Myocyte (in vitro differentiated cells): ENCODE measurements around the gene CDKN1A. TPM values are rescaled to one million over a fixed set of nuclear protein-coding genes. Genes with fewer than 3 reads are reported as not detected.
A peak's percentile ranks its signal among the peaks of the same experiment; 100 is the strongest.
"Not testable (repeated sequence)": the region's sequence is repeated elsewhere in the genome, so short reads cannot be mapped to it uniquely, and the experiment has no call there.

Source experiments
- DNase-seq: peaks from one replicate; pipeline ENCODE4 v3.0.0-alpha.2; 2012; ENCODE audit warnings: low read depth
- polyA plus RNA-seq: library from polyadenylated mRNA; unstranded; fragments of >200 nt; gene quantifications from one replicate; pipeline ENCODE4 v1.2.1, GENCODE V29; 2012; ENCODE audit warnings: missing spikeins
- total RNA-seq: library from RNA; depleted of rRNA; stranded (reverse); fragments of >200 nt; gene quantifications from 2 replicates; pipeline ENCODE4 v1.2.3, GENCODE V29; 2014

Gene CDKN1A
- total RNA-seq, result 1,798 and 2,123 TPM in 2 replicates
- polyA plus RNA-seq, result 1,534 TPM

DNA sequence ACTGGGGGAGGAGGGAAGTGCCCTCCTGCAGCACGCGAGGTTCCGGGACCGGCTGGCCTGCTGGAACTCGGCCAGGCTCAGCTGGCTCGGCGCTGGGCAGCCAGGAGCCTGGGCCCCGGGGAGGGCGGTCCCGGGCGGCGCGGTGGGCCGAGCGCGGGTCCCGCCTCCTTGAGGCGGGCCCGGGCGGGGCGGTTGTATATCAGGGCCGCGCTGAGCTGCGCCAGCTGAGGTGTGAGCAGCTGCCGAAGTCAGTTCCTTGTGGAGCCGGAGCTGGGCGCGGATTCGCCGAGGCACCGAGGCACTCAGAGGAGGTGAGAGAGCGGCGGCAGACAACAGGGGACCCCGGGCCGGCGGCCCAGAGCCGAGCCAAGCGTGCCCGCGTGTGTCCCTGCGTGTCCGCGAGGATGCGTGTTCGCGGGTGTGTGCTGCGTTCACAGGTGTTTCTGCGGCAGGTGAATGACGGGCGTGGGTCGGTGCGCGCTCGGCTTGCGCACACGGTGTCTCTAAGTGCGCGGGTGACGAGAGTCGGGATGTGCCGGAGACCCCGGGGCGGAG is at the start of gene CDKN1A:
TSS of gene CDKN1A (plus strand) at position 227 of the 555 bp plus-strand sequence. CDS start 5,388 bp downstream, outside the sequence.
- peak; percentile 96 for DNase-seq

DNA sequence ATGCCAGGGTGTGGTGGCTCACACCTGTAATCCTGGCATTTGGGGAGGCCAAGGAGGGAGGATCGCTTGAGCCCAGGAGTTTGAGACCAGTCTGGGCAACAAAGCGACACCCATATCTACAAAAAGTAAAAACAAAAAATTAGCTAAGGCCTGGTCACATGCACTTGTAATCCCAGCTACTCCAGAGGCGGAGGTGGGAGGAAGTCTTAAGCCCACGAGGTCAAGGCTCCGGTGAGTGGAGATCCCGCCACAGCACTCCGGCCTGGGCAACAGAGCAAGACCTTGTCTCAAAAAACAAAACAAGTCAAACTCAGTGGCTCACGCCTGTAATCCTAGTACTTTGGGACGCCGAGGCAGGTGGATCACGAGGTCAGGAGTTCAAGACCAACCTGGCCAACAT is 48.7 kb upstream of the CDKN1A start:
- no peak for DNase-seq

DNA sequence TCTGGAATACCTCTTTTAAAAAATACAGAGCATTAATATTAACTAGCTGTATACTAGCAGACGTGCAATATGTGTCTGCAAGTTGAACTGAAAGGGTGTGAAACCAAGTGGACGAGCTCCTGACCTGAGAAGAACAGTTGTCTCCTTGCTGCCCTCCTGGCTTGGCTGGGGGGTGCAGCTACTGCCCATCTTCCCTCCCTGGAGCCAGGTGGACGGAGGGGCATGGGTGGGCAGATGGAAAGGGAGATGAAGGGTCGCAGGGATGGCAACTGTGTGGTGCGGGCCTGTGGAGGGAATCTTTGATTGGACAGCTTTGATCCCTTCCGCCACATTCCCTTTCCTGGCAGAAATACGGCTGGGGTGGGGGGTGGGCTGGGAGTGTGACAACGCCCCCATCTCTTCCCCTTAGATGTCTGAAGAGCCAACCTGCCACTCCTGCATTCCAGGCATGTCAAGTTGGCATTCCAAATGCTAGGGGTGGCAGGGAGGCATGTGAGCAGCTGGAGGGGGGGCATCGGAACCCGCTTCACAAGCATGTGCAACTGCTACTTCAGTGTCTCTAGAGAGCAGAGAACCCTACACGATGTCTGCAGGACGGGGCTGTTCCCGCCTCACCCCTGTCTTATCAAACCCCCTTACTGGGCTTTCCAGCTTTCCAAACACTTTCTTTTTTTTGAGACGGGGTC is 47.0 kb upstream of the CDKN1A start:
- DNase-seq, result peak; percentile 88

DNA sequence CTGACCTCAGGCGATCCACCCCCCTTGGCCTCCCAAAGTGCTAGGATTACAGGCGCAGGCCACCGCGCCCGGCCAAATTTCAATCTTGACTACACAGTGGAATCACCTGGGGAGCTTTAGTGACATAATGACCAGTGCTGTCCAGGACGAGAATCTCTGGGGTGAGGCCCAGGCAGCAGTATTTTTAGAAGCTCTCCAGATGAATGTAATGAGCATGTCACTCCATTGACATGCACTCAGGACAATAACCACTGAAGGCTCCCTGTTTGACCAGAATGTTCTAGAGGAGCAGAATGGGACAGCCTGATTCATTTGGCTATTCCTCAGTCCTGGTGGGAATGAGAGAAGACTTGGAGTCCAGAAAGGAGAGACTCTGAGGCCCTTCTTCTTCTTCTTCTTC is 45.1 kb upstream of the CDKN1A start:
- peak; percentile 73 for DNase-seq

DNA sequence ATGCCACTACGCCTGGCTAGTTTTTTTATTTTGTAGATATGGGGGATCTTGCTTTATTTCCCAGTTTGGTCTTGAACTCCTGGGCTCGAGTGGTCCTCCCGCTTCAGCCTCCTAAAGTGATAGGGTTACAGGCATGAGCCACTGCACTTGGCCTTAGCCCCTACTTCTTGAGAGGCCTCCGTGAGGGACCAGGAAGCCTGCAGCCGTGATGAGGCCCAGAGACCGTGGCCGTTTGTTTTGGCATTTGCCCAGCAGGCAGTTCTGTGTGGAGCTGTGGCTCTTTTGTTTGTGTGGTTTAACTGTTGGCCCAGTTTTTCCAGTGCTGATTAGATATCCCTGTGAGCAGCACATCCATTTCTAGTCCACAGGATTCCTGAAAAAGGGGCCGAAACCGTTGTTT is 44.6 kb upstream of the CDKN1A start:
- peak; percentile 71 for DNase-seq

DNA sequence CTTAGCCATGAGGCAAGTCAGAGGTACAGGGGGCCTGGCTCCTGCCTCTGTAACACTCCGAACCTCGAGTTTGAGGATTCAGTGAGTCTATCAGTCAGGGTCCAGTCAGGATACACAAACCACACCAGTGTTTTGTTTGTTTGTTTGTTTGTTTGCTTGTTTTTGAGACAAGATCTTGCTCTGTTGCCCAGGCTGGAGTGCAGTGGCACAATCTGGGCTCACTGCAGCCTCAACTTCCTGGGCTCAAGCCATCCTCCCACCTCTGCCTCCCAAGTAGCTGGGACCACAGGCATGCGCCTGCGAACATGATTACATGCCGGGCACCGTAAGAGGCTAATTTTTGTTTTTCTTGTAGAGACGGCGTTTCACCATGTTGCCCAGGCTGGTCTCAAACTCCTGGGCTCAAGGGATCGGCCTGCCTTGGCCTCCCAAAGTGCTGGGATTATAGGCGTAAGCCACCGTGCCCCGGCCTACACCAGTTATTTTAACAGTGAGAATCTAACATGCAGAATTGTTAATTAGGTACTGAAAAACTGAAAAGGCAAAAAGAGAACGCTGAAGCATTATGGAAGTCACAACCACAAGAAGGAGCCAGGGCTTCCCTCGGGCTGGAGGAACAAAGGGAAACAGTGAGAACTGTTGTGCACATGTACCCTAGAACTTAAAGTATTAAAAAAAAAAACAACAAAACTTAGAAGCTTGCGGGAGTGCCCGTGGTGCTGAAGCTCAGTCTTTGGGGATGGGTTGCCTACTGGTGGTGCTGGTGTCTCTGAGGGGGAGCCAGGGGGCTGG is 44.0 kb upstream of the CDKN1A start:
- no peak for DNase-seq

DNA sequence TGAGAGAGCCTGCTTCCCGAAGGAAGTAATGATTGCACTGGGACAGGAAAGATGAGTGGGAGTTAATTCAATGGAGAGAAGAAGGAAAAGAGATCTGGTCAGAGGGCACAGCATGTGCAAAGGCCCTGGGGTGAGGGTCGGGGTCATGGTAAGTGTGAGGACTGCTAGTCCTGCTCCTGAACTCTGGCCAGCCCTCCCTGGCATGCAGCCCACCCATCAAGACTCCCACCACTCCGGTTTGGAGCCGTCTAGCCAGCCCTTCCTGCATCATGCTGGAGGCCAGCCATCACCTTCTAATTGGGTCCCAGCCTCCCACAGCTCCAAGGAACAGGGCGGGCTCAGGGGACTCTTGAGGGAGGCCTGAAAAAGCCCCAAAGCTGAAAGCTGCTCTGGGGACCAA is 42.2 kb upstream of the CDKN1A start:
- no peak for DNase-seq

DNA sequence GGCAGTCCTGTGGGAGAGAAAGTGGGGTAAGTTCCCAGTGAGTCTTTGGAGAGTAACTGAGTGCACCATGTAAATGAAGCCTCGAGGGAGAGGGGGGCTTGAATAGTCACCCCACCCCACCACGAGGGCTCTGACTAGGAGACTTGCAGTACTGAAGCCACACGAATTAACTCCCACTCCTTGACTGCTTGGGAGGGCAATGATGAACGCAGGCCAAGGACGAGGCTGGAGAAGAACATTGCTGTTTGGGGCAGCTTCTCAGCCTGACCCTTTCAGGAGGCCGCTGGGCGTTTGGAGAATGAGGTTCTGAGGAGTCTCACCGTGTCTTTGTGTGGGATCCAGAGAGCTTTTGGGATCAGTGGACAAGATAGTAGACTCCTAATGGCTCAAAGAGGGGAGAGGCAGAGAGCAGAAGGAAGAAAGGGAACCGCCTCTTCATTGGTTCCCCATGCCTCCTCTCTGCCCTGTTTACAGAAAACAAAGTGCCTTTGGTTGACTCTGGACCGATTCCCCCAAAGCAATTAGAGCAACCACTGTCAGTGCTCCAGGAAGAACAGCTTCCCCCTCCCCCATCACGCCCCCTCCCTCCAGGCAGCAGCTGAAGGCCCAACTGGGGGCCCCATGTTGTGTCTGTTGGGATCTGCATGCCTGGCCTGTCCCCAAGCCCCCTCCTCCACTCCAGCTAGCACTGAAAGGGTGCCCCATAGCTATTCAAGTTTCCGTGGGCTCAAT is 41.7 kb upstream of the CDKN1A start:
- no peak for DNase-seq

DNA sequence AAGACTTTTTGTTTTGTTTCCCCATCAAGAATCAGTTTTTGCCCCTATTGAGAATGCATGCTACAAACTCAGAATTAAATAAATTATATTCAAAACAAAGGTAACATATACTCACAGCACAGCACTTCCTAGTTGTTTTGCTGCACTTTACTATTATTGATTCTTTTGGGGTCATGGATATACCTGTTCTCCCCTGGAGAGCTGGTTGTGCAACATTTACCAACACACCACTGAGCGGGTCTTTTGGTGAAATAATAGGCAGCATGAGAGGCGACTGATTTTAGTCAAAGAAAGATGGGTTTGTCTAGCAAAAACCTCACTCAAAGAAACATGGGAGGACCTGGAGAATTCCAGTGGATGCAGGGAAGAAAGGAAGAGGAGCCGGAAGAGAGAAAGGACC is 39.9 kb upstream of the CDKN1A start:
- DNase-seq, result no peak

DNA sequence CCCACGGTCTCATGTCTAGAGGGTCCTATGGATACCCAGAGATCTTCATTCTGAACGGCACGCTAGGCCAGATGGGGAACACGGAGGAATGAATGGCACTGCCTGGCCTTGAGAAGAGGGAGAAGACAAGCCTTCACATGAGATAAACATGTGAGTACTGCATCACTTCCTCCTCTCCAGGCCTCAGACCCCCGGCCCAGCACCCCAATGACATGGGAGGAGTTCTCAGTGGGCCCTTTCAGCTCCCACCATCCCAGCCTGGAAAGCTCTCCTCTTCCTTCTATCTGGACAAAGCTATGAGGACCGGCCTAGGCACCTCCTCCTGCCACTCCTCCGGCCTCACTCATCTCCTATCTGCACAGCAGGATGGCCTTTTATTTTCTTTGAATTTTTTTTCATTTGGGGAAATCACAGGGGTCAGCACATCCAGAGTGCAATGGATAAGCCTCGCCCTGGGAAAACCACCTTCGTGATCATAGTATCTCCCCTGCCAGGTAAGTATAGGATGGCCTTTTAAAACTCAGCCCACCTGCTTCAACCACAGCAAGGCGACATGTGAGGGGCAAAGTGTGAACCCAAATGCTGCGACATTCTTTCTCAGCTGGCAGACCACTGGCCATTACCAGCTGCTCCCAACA is 39.2 kb upstream of the CDKN1A start:
- no peak for DNase-seq

DNA sequence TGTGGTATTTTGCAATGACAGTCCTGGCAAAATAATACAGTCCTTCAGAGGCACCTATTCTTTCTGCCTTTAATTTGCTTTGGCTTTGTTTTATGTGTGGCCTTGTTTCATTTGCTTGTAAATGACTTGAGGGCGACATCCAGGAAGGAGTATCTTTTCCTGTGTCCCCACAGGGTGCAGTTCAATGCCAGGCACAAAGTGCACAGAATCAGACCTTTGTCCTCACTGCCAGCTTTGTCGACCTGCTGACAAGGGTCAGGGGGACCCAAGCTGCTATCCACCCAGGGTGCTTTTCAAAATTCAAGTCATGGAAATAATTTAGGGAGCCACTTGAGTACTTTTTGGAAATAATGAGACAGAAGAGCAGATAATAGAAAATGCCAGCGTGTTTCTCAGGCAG is 37.0 kb upstream of the CDKN1A start:
- DNase-seq, result no peak

DNA sequence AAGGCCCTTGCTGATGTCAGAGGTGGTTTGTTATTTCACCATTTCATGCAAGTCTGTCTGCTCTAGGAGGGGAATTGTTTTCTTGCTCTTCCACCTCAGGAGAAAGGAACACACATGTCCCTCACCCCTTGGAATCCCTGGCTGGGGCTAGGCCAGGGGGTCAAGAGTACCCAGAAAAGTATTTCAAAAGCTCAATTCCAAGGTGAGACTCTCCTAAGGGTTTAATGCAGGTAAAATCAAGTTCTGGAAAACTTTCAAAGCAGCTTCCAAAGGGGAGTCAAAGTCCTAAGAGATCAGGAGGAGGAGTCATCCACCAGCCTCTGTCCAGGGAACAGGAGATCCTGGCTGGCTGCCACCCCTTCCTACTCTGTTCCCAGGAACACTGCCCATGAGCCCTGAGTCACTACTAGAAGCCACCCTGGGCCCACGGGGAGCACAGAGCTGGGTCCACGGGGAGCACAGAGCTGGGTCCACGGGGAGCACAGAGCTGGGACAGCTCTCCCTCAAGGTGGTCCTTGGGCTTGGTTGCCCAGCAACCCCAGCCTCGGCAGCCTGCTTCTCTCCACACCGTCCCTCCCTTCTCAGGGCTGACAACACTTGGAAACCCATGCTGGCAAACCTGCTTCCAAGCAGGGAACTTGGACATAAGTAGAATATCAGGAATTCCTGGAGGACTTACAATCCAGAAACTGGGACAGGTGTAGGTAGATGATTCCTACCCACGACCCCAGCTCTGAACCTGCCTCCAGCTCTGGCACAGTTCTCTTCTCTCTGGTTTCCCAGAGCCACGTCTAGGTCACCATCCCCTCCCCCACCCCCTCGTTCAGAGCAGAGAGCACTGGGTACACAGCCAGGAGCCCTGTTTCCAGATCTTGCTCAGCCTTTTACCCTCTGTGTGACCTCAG is 35.3 kb upstream of the CDKN1A start:
- DNase-seq, result peak; percentile 83

DNA sequence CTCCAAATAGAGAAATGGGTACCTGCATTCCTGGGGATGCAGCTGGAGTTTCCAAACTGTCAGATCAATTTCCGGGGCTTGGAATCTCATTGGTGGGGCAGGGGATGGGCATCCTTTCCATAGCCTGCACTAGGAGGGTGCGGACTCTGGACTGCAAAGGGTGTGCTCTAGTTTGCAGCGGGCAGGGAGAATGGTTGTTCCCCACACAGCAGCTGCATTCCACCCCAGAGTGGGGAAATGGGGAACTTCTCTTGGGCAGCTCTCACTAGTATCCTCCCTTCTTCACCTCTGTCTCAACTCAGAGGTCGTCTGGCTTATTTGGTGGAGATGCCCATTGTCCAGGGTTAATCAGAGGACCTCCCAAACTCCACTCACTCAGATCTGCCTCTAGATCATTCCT is 34.5 kb upstream of the CDKN1A start:
- DNase-seq, result no peak

DNA sequence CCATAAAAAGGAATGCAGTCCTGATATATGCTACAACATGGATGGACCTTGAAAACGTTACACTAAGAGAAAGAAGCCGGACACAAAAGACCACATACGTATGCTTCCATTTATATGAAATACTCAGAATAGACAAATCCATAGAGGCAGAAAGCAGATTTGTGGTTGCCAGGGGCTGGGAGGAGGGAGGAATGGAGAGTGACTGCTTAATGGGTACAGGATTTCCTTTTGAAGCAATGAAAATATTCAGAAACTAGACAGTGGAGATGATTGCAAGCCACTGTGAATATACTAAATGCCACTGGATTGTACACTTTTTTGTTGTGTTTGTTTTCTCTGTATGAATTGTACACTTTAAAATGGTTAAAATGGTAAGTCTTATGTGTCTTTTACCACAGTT is 29.4 kb upstream of the CDKN1A start:
- DNase-seq, result no peak

DNA sequence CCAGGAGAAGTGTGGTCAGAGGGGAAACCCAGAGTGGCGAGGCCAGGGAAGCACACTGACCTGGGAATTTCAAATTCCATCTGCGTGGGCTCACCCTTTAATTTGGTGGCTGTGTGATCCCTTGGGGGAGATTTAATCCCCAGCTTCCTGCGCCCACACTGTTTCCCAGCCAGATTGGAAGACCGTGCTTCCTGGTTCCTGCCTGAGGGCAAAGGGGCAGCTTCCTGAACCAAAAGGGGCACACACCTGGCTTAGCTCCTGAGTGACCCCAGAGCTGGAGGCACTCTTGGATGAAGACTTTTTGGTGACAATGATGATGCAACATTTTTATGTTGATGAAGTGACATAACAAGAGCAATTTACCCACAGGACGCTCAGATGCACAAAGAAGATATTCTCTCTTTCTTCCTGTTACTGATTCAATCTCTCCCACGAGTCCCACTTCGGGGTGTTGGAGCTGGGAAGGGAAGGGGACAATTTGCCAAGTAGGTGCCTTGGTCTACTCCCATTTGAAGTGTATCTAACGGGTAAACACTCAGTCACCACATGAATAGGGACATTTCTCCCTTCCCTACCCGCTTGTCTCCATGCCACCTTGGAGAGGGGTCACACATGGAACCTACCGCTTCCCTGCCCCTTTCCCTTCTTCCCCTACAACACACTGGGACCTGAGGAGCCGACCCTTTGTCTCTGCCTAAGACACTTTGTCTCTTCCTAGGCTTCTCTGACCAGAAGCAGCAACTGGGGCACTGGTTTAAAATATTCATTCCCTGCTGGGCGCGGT is 28.6 kb upstream of the CDKN1A start:
- DNase-seq, result peak; percentile 53

DNA sequence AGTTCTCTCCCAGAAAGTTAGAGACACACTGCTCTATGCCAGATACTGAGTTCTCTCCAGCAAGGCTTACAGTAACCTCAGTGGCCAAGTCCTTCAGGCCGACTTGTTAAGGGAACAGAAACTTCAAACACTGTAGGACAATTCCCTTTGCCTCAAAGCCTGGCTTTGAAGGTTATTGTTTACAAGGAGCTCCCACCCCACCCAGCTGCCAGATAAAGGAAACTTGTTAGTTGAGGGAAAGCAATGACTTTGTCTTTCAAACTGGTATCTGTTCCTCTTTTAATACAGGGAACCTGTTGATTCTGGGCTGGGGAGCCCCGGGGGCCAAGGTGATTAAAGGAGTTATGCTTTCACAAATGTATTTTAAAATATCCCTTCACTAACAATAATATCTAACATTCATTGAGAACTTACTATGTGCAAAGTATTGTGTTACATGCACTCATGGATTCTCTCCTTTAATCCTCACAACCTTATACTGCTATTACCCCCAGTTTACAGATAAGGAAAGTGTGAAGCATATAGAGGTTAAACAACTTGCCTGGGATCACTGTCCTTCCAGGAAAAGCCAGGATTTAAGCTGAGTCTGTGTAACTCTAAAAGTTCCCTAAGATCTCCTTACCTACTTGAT is 27.6 kb upstream of the CDKN1A start:
- no peak for DNase-seq

DNA sequence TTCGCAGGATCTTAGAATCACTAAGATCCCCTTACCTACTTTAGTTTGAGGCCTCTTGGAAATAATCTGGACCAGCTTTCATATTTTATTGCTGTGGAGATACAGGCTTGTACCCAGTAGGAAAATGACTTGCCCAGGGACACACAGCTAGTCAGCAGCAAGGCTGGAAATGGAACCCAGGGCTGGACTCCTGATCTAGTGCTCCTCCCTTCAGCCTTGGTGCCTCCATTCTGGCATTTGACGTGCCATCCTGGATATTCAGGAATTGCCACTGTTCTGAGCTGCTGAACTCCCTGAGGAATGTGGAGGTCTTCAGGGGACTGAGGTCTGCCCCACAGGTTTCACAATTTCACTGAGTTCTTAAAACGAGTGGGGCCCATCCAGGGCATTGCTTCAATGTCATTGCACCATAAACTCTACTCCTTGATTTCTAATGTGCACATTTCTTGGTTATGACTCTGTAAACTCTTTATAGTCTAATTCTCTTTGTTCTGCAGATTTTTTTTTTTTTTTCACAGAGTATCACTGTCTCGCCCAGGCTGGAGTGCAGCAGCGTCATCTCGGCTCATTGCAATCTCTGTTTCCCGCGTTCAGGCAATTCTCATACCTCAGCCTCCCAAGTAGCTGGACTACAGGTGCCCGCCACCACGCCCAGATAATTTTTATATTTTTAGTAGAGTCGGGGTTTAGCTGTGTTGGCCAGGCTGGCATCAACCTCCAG is 26.7 kb upstream of the CDKN1A start:
- DNase-seq, result no peak

DNA sequence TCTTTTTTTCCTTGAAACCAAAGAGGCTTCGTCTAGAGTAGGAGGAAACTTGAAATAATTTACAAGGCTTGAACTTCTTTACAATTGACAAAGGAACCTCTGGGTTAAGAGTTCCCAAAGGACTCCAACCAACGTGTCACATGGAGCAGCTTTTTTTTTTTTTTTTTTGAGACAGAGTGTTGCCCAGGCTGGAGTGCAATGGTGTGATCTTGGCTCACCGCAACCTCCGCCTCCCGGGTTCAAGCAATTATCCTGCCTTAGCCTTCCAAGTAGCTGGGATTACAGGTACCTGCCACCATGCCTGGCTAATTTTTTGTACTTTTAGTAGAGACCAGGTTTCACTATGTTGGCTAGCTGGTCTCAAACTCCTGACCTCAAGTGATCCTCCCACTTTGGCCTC is 24.0 kb upstream of the CDKN1A start:
- DNase-seq, result not testable (repeated sequence)
